ENCODE results near the gene INSR.

- TF ChIP-seq EZH2 (IDR thresholded peaks at IDR 0.05; ENCODE audit: insufficient read depth, poor library complexity, severe bottlenecking) (no peak), EZH2phosphoT487 (IDR thresholded peaks at IDR 0.05; ENCODE audit: insufficient read depth, low read depth) (no peak)
These were observed 43.4 kb upstream of the INSR start for GRCh38 chr19:7337380-7338194.
